BE2C (cell line): ENCODE data around the gene CDK6.

Experiments
- DNase-seq: peaks from one replicate; pipeline ENCODE4 v3.0.0-alpha.2; 2020
- H3K27me3 ChIP-seq: fragments of 250-450 bp; sonication (Bioruptor Pico); 2 replicates; pipeline ENCODE4 v1.5.1; 2020; ENCODE audit warnings: mild to moderate bottlenecking
- H3K36me3 ChIP-seq: fragments of 250-450 bp; sonication (Bioruptor Pico); 2 replicates; pipeline ENCODE4 v1.5.1; 2020; ENCODE audit warnings: mild to moderate bottlenecking
- H3K4me1 ChIP-seq: fragments of 250-450 bp; sonication (Bioruptor Pico); 2 replicates; pipeline ENCODE4 v1.5.1; 2020
- H3K4me3 ChIP-seq: 2 replicates; pipeline ENCODE4 v1.5.1; 2011; ENCODE audit warnings: low read depth, low read length
- H3K9me3 ChIP-seq: fragments of 250-450 bp; sonication (Bioruptor Pico); 2 replicates; pipeline ENCODE4 v1.5.1; 2020
- CTCF ChIP-seq: IDR thresholded peaks from 2 replicates; pipeline ENCODE4 v1.5.1; 2012; ENCODE audit warnings: mild to moderate bottlenecking, low read depth, low read length

CDK6 gene

GRCh38 chr7:92639966-92640365, 196.4 kb downstream of the CDK6 start:
- H3K9me3 ChIP-seq: no peaks in the 10 kb centered on the region
- no peaks in the 10 kb centered on the region for H3K27me3 ChIP-seq
- peaks cover 7% of the 10 kb centered on the region; the same call in 1 of the 2 replicates for H3K36me3 ChIP-seq
- DNase-seq: no peak
- no peak for TF ChIP-seq CTCF
- peaks cover 27% of the 10 kb centered on the region for H3K4me1 ChIP-seq
- H3K4me3 ChIP-seq: no peak overlapping the region

GRCh38 chr7:92639213-92639896, 197.0 kb downstream of the CDK6 start:
- DNase-seq: no peak
- H3K27me3 ChIP-seq: no peaks in the 10 kb centered on the region
- TF ChIP-seq CTCF: no peak

GRCh38 chr7:92636018-92636560, 200.3 kb downstream of the CDK6 start:
- Histone ChIP-seq H3K27me3 (no peaks in the 10 kb centered on the region), H3K4me3 (no peak overlapping the region), H3K36me3 (no peaks in the 10 kb centered on the region), H3K9me3 (no peaks in the 10 kb centered on the region), H3K4me1 (peaks cover 38% of the 10 kb centered on the region)
- no peak for TF ChIP-seq CTCF
- DNase-seq: no peak

More at GRCh38 chr7:92639213-92639896, 197.0 kb downstream of the CDK6 start:
- H3K4me1 ChIP-seq: peaks cover 29% of the 10 kb centered on the region
- no peak overlapping the region for H3K4me3 ChIP-seq
- H3K36me3 ChIP-seq: peaks cover 7% of the 10 kb centered on the region; the same call in 1 of the 2 replicates
- H3K9me3 ChIP-seq: no peaks in the 10 kb centered on the region

GRCh38 chr7:92635538-92635937, 200.8 kb downstream of the CDK6 start:
- Histone ChIP-seq H3K9me3 (no peaks in the 10 kb centered on the region), H3K4me3 (no peak overlapping the region), H3K36me3 (no peaks in the 10 kb centered on the region), H3K4me1 (peaks cover 38% of the 10 kb centered on the region), H3K27me3 (no peaks in the 10 kb centered on the region)
- DNase-seq: no peak
- TF ChIP-seq CTCF: no peak

GRCh38 chr7:92634924-92635519, 201.4 kb downstream of the CDK6 start:
- TF ChIP-seq CTCF: no peak
- Histone ChIP-seq H3K4me1 (peaks cover 35% of the 10 kb centered on the region), H3K9me3 (no peaks in the 10 kb centered on the region), H3K36me3 (no peaks in the 10 kb centered on the region), H3K4me3 (0 out of 2 replicates have a peak overlapping the region, but pooled peaks have one; percentile 11), H3K27me3 (no peaks in the 10 kb centered on the region)
- no peak for DNase-seq

- TF ChIP-seq CTCF: no peak
- DNase-seq: no peak
- Histone ChIP-seq H3K27me3 (no peaks in the 10 kb centered on the region), H3K36me3 (no peaks in the 10 kb centered on the region), H3K4me3 (no peak overlapping the region), H3K9me3 (no peaks in the 10 kb centered on the region), H3K4me1 (peaks cover 29% of the 10 kb centered on the region)
These were observed 202.2 kb downstream of the CDK6 start for GRCh38 chr7:92634205-92634604.
